Osteoblast (primary cell): Measurements from ENCODE around the gene NOXA1. TPM values are rescaled to one million over a fixed set of nuclear protein-coding genes. Genes with fewer than 3 reads are reported as not detected.
A peak's percentile ranks its signal among the peaks of the same experiment; 100 is the strongest.
"Not testable (repeated sequence)": the region's sequence is repeated elsewhere in the genome, so short reads cannot be mapped to it uniquely, and the experiment has no call there.

Experiments used
- DNase-seq: peaks from one replicate; pipeline ENCODE4 v3.0.0; 2011; ENCODE audit warnings: low spot score, mixed read lengths; ENCODE audit not compliant: insufficient read length; ENCODE audit errors: missing footprints
- H2AFZ ChIP-seq: 2 replicates; pipeline ENCODE4 v1.6.0; 2011; ENCODE audit warnings: mild to moderate bottlenecking, low read length
- H3K27ac ChIP-seq: 2 replicates; pipeline ENCODE4 v1.5.1; 2011; ENCODE audit warnings: mild to moderate bottlenecking, low read depth, low read length, moderate library complexity
- H3K27me3 ChIP-seq: 2 replicates; pipeline ENCODE4 v1.6.0; 2012; ENCODE audit warnings: mild to moderate bottlenecking, control low read depth, inconsistent platforms, low read length, moderate library complexity; ENCODE audit not compliant: insufficient read depth
- H3K36me3 ChIP-seq: 2 replicates; pipeline ENCODE4 v1.5.1; 2011; ENCODE audit warnings: mild to moderate bottlenecking, low read length, control low read depth, moderate library complexity; ENCODE audit not compliant: insufficient read depth
- H3K4me1 ChIP-seq: 2 replicates; pipeline ENCODE4 v1.5.1; 2011; ENCODE audit warnings: mild to moderate bottlenecking, low read length, control low read depth, moderate library complexity; ENCODE audit not compliant: insufficient read depth
- H3K4me2 ChIP-seq: 2 replicates; pipeline ENCODE4 v1.6.0; 2011; ENCODE audit warnings: mild to moderate bottlenecking, low read length; ENCODE audit not compliant: insufficient read depth
- H3K4me3 ChIP-seq: fragments of 200-600 bp; sonication (generic); 3 replicates; pipeline ENCODE4 v1.5.1; 2012; ENCODE audit warnings: mild to moderate bottlenecking, low read length, inconsistent platforms; ENCODE audit not compliant: insufficient read depth
- H3K79me2 ChIP-seq: 2 replicates; pipeline ENCODE4 v1.6.0; 2012; ENCODE audit warnings: mild to moderate bottlenecking, low read length, control low read depth, inconsistent platforms; ENCODE audit not compliant: insufficient read depth
- H3K9me3 ChIP-seq: 2 replicates; pipeline ENCODE4 v1.5.1; 2011; ENCODE audit warnings: low read depth, low read length, control low read depth
- H4K20me1 ChIP-seq: 2 replicates; pipeline ENCODE4 v1.6.0; 2012; ENCODE audit warnings: mild to moderate bottlenecking, low read length, control low read depth; ENCODE audit not compliant: insufficient read depth
- CTCF ChIP-seq: IDR thresholded peaks from 2 replicates; pipeline ENCODE4 v1.5.1; 2011; ENCODE audit warnings: mild to moderate bottlenecking, low read depth, low read length, moderate library complexity; ENCODE audit errors: extremely low read depth
- total RNA-seq: library from RNA; depleted of rRNA; stranded (reverse); fragments of >200 nt; gene quantifications from 2 replicates; pipeline ENCODE4 v1.2.3, GENCODE V29; 2012

The NOXA1 gene
- total RNA-seq, 1 donor = 0.36 TPM

GRCh38 chr9:137408651-137409405, 14.4 kb upstream of the NOXA1 start:
- Histone ChIP-seq H3K4me1 (peaks cover 31% of the 10 kb centered on the region), H3K4me2 (no peak overlapping the region), H3K27me3 (no peaks in the 10 kb centered on the region), H3K4me3 (no peak overlapping the region), H2AFZ (no peak overlapping the region), H3K27ac (no peak overlapping the region), H3K36me3 (no peaks in the 10 kb centered on the region), H3K79me2 (no peaks in the 10 kb centered on the region), H3K9me3 (no peaks in the 10 kb centered on the region), H4K20me1 (peaks cover 18% of the 10 kb centered on the region)
- TF ChIP-seq CTCF = no peak
- peak; percentile 78 for DNase-seq

- H3K4me3 ChIP-seq = no peak overlapping the region
- TF ChIP-seq CTCF = no peak
- peaks cover 15% of the 10 kb centered on the region for H4K20me1 ChIP-seq
- DNase-seq = no peak
- H3K79me2 ChIP-seq = no peaks in the 10 kb centered on the region
- no peaks in the 10 kb centered on the region for H3K9me3 ChIP-seq
- no peaks in the 10 kb centered on the region for H3K27me3 ChIP-seq
- H3K27ac ChIP-seq = no peak overlapping the region
- H3K36me3 ChIP-seq = no peaks in the 10 kb centered on the region
- H2AFZ ChIP-seq = no peak overlapping the region
- H3K4me2 ChIP-seq = no peak overlapping the region
- H3K4me1 ChIP-seq = peaks cover 31% of the 10 kb centered on the region
These were observed 13.7 kb upstream of the NOXA1 start for GRCh38 chr9:137409515-137409914.

- H3K27ac ChIP-seq = not testable (repeated sequence)
These were observed 12.8 kb upstream of the NOXA1 start for GRCh38 chr9:137410236-137410890.

GRCh38 chr9:137410891-137411249, 12.3 kb upstream of the NOXA1 start:
- Histone ChIP-seq H4K20me1 (peaks cover 11% of the 10 kb centered on the region), H3K27me3 (no peaks in the 10 kb centered on the region), H3K9me3 (no peaks in the 10 kb centered on the region), H3K4me1 (peaks cover 31% of the 10 kb centered on the region), H3K79me2 (peaks cover 4% of the 10 kb centered on the region), H3K27ac (no peak overlapping the region), H3K36me3 (no peaks in the 10 kb centered on the region), H2AFZ (no peak overlapping the region), H3K4me3 (no peak overlapping the region), H3K4me2 (peak overlapping the region; percentile 55)
- DNase-seq = no peak
- no peak for TF ChIP-seq CTCF

More at GRCh38 chr9:137410236-137410890, 12.8 kb upstream of the NOXA1 start:
- H4K20me1 ChIP-seq = peaks cover 12% of the 10 kb centered on the region
- H3K9me3 ChIP-seq, H3K36me3 ChIP-seq, H3K4me3 ChIP-seq, H3K79me2 ChIP-seq, H2AFZ ChIP-seq, H3K4me2 ChIP-seq, H3K27me3 ChIP-seq: not testable (repeated sequence)
- peaks cover 31% of the 10 kb centered on the region for H3K4me1 ChIP-seq
- peak; percentile 83 for DNase-seq
